Limb (tissue), 2 donors: ENCODE measurements around the gene ZDHHC18.
"Not testable (repeated sequence)": the region's sequence is repeated elsewhere in the genome, so short reads cannot be mapped to it uniquely, and the experiment has no call there.

Experiments
- DNase-seq, 2 donors: peaks; one replicate each; pipeline ENCODE4 v3.0.0-alpha.2; 2016; ENCODE audit errors: extremely low spot score in 2 of 2

ZDHHC18 gene

GRCh38 chr1:26832249-26832960, 5.9 kb downstream of the ZDHHC18 start:
- DNase-seq: no peak

GRCh38 chr1:26833432-26834405, 7.2 kb downstream of the ZDHHC18 start:
- DNase-seq: no peak

GRCh38 chr1:26837665-26838064, 11.2 kb downstream of the ZDHHC18 start:
- DNase-seq: not testable (repeated sequence)

GRCh38 chr1:26838474-26839338, 12.2 kb downstream of the ZDHHC18 start:
- DNase-seq: no peak

GRCh38 chr1:26839339-26839722, 12.8 kb downstream of the ZDHHC18 start:
- DNase-seq: no peak

- DNase-seq: no peak
Observed at GRCh38 chr1:26839779-26840178, 13.3 kb downstream of the ZDHHC18 start.

GRCh38 chr1:26844424-26845196, 18.1 kb downstream of the ZDHHC18 start:
- no peak for DNase-seq

GRCh38 chr1:26847826-26848225, 21.3 kb downstream of the ZDHHC18 start:
- not testable (repeated sequence) for DNase-seq

- DNase-seq: no peak
Observed at GRCh38 chr1:26848499-26848898, 22.0 kb downstream of the ZDHHC18 start.

GRCh38 chr1:26848941-26849774, 22.7 kb downstream of the ZDHHC18 start:
- no peak for DNase-seq

- no peak for DNase-seq
Observed at GRCh38 chr1:26851106-26851684, 24.7 kb downstream of the ZDHHC18 start.

- no peak for DNase-seq
Observed at GRCh38 chr1:26852701-26853100, 26.2 kb downstream of the ZDHHC18 start.

GRCh38 chr1:26853156-26853555, 26.7 kb downstream of the ZDHHC18 start:
- DNase-seq: peak in 1 of 2 donors; percentile 72

- DNase-seq: no peak
Observed at GRCh38 chr1:26853600-26853999, 27.1 kb downstream of the ZDHHC18 start.

- no peak for DNase-seq
Observed at GRCh38 chr1:26854906-26855305, 28.4 kb downstream of the ZDHHC18 start.

- DNase-seq: no peak
Observed at GRCh38 chr1:26855636-26856035, 29.1 kb downstream of the ZDHHC18 start.

GRCh38 chr1:26856181-26856580, 29.7 kb downstream of the ZDHHC18 start:
- no peak for DNase-seq

GRCh38 chr1:26856604-26857469, 30.3 kb downstream of the ZDHHC18 start:
- DNase-seq: no peak
